ENCODE data around the gene WFDC1. TPM values are rescaled to one million over a fixed set of nuclear protein-coding genes. Genes with fewer than 3 reads are reported as not detected.

Gene WFDC1
- total and polyA plus RNA-seq, 5 donors = 0.34 to 1.6 (median 1.1) TPM

GRCh38 chr16:84356591-84357116, 62.0 kb downstream of the WFDC1 start:
- ATAC-seq (no peak), DNase-seq (no peak)
- no peaks in the 10 kb centered on the region for H3K27me3 ChIP-seq (ENCODE audit: control insufficient read depth, insufficient read depth)
- H3K4me1 ChIP-seq (ENCODE audit: control insufficient read depth, insufficient read depth, low read length) = no peaks in the 10 kb centered on the region
- no peak overlapping the region for H3K27ac ChIP-seq (ENCODE audit: low read length)
- WGBS = 63% methylated on average over 11 of the region's 11 CpGs
- intact Hi-C loops (cut with DNase I) = no loop called here
- no peaks in the 10 kb centered on the region for H3K9me3 ChIP-seq (ENCODE audit: control insufficient read depth, low read length)
- H3K4me3 ChIP-seq (ENCODE audit: low read length) = no peak overlapping the region

GRCh38 chr16:84357191-84357651, 62.5 kb downstream of the WFDC1 start:
- H3K4me1 ChIP-seq (ENCODE audit: control insufficient read depth, insufficient read depth, low read length) = no peaks in the 10 kb centered on the region
- intact Hi-C loops (cut with DNase I) = no loop called here
- no peak overlapping the region for H3K27ac ChIP-seq (ENCODE audit: low read length)
- DNase-seq = no peak
- H3K4me3 ChIP-seq (ENCODE audit: low read length) = no peak overlapping the region
- ATAC-seq = no peak
- H3K9me3 ChIP-seq (ENCODE audit: control insufficient read depth, low read length) = no peaks in the 10 kb centered on the region
- no peaks in the 10 kb centered on the region for H3K27me3 ChIP-seq (ENCODE audit: control insufficient read depth, insufficient read depth)
- WGBS = 53% methylated on average over 9 of the region's 9 CpGs

GRCh38 chr16:84358601-84359295, 64.1 kb downstream of the WFDC1 start:
- ATAC-seq (peak in 1 of 2 donors; percentile 36), DNase-seq (no peak)
- Histone ChIP-seq H3K9me3 (ENCODE audit: control insufficient read depth, low read length) (no peaks in the 10 kb centered on the region), H3K27me3 (ENCODE audit: control insufficient read depth, insufficient read depth) (no peaks in the 10 kb centered on the region), H3K4me3 (ENCODE audit: low read length) (no peak overlapping the region), H3K27ac (ENCODE audit: low read length) (no peak overlapping the region), H3K4me1 (ENCODE audit: control insufficient read depth, insufficient read depth, low read length) (no peaks in the 10 kb centered on the region)
- intact Hi-C loops (cut with DNase I) = no loop called here
- WGBS = 81% methylated on average over 14 of the region's 14 CpGs

- DNase-seq (no peak), ATAC-seq (no peak)
- intact Hi-C loops (cut with DNase I) = no loop called here
- Histone ChIP-seq H3K4me1 (ENCODE audit: control insufficient read depth, insufficient read depth, low read length) (no peaks in the 10 kb centered on the region), H3K9me3 (ENCODE audit: control insufficient read depth, low read length) (no peaks in the 10 kb centered on the region), H3K4me3 (ENCODE audit: low read length) (no peak overlapping the region), H3K27me3 (ENCODE audit: control insufficient read depth, insufficient read depth) (no peaks in the 10 kb centered on the region), H3K27ac (ENCODE audit: low read length) (no peak overlapping the region)
- 76% methylated on average over 8 of the region's 8 CpGs for whole genome bisulfite sequencing
Measured at GRCh38 chr16:84359326-84359725, 64.6 kb downstream of the WFDC1 start.

- Histone ChIP-seq H3K27me3 (ENCODE audit: control insufficient read depth, insufficient read depth) (no peaks in the 10 kb centered on the region), H3K27ac (ENCODE audit: low read length) (no peak overlapping the region), H3K9me3 (ENCODE audit: control insufficient read depth, low read length) (no peaks in the 10 kb centered on the region), H3K4me1 (ENCODE audit: control insufficient read depth, insufficient read depth, low read length) (no peaks in the 10 kb centered on the region), H3K4me3 (ENCODE audit: low read length) (no peak overlapping the region)
- 78% methylated on average over 15 of the region's 15 CpGs for WGBS
- ATAC-seq (no peak), DNase-seq (no peak)
- intact Hi-C loops (cut with DNase I) = no loop called here
Measured at GRCh38 chr16:84360170-84360569, 65.5 kb downstream of the WFDC1 start.

GRCh38 chr16:84360748-84361147, 66.1 kb downstream of the WFDC1 start:
- no peaks in the 10 kb centered on the region for H3K27me3 ChIP-seq (ENCODE audit: control insufficient read depth, insufficient read depth)
- no peak for DNase-seq
- intact Hi-C loops (cut with DNase I) = no loop called here
- no peak overlapping the region for H3K4me3 ChIP-seq (ENCODE audit: low read length)
- H3K4me1 ChIP-seq (ENCODE audit: control insufficient read depth, insufficient read depth, low read length) = no peaks in the 10 kb centered on the region
- 80% methylated on average over 4 of the region's 4 CpGs for WGBS
- no peak for ATAC-seq
- H3K27ac ChIP-seq (ENCODE audit: low read length) = no peak overlapping the region
- H3K9me3 ChIP-seq (ENCODE audit: control insufficient read depth, low read length) = no peaks in the 10 kb centered on the region

GRCh38 chr16:84361546-84361945, 66.9 kb downstream of the WFDC1 start:
- 90% methylated on average over 5 of the region's 5 CpGs for WGBS
- DNase-seq (no peak), ATAC-seq (no peak)
- H3K9me3 ChIP-seq (ENCODE audit: control insufficient read depth, low read length) = no peaks in the 10 kb centered on the region
- intact Hi-C loops (cut with DNase I) = no loop called here
- no peak overlapping the region for H3K27ac ChIP-seq (ENCODE audit: low read length)
- H3K4me1 ChIP-seq (ENCODE audit: control insufficient read depth, insufficient read depth, low read length) = no peaks in the 10 kb centered on the region
- H3K4me3 ChIP-seq (ENCODE audit: low read length) = no peak overlapping the region
- H3K27me3 ChIP-seq (ENCODE audit: control insufficient read depth, insufficient read depth) = no peaks in the 10 kb centered on the region

- DNase-seq (no peak), ATAC-seq (no peak)
- Histone ChIP-seq H3K27me3 (ENCODE audit: control insufficient read depth, insufficient read depth) (no peaks in the 10 kb centered on the region), H3K4me1 (ENCODE audit: control insufficient read depth, insufficient read depth, low read length) (no peaks in the 10 kb centered on the region), H3K4me3 (ENCODE audit: low read length) (no peak overlapping the region), H3K9me3 (ENCODE audit: control insufficient read depth, low read length) (no peaks in the 10 kb centered on the region), H3K27ac (ENCODE audit: low read length) (no peak overlapping the region)
- intact Hi-C loops (cut with DNase I) = no loop called here
- WGBS = 61% methylated on average over 13 of the region's 13 CpGs
Measured at GRCh38 chr16:84362471-84362941, 67.8 kb downstream of the WFDC1 start.

GRCh38 chr16:84366208-84366607, 71.5 kb downstream of the WFDC1 start:
- H3K9me3 ChIP-seq (ENCODE audit: control insufficient read depth, low read length) = no peaks in the 10 kb centered on the region
- intact Hi-C loops (cut with DNase I) = no loop called here
- H3K27me3 ChIP-seq (ENCODE audit: control insufficient read depth, insufficient read depth) = no peaks in the 10 kb centered on the region
- 85% methylated on average over 9 of the region's 9 CpGs for WGBS
- H3K4me1 ChIP-seq (ENCODE audit: control insufficient read depth, insufficient read depth, low read length) = no peaks in the 10 kb centered on the region
- DNase-seq (no peak), ATAC-seq (no peak)
- H3K4me3 ChIP-seq (ENCODE audit: low read length) = no peak overlapping the region
- no peak overlapping the region for H3K27ac ChIP-seq (ENCODE audit: low read length)

- Histone ChIP-seq H3K4me3 (ENCODE audit: low read length) (no peak overlapping the region), H3K9me3 (ENCODE audit: control insufficient read depth, low read length) (no peaks in the 10 kb centered on the region), H3K27me3 (ENCODE audit: control insufficient read depth, insufficient read depth) (no peaks in the 10 kb centered on the region), H3K4me1 (ENCODE audit: control insufficient read depth, insufficient read depth, low read length) (no peaks in the 10 kb centered on the region), H3K27ac (ENCODE audit: low read length) (no peak overlapping the region)
- ATAC-seq = no peak
- intact Hi-C loops (cut with DNase I) = no loop called here
- DNase-seq = no peak
- 53% methylated on average over 9 of the region's 9 CpGs for WGBS
Measured at GRCh38 chr16:84367297-84367680, 72.6 kb downstream of the WFDC1 start.

- Histone ChIP-seq H3K4me1 (ENCODE audit: control insufficient read depth, insufficient read depth, low read length) (no peaks in the 10 kb centered on the region), H3K9me3 (ENCODE audit: control insufficient read depth, low read length) (no peaks in the 10 kb centered on the region), H3K4me3 (ENCODE audit: low read length) (no peak overlapping the region), H3K27me3 (ENCODE audit: control insufficient read depth, insufficient read depth) (no peaks in the 10 kb centered on the region), H3K27ac (ENCODE audit: low read length) (no peak overlapping the region)
- intact Hi-C loops (cut with DNase I) = no loop called here
- WGBS = 23% methylated on average over 27 of the region's 27 CpGs
- DNase-seq (no peak), ATAC-seq (peak in 1 of 2 donors; percentile 52)
Measured at GRCh38 chr16:84367750-84368307, 73.2 kb downstream of the WFDC1 start.
